HL-60/S4 treated with phorbol 12-myristate 13-acetate at 8.2 ng/mL for 4 days and 3 days (cell line): ENCODE data around the gene STRN.
"Not testable (repeated sequence)": the region's sequence is repeated elsewhere in the genome, so short reads cannot be mapped to it uniquely, and the experiment has no call there.

Source experiments
- in situ Hi-C: fragments of 300-500 bp; cut with MboI; formaldehyde crosslinking; loops from 2 replicates; pipeline ENCODE4 v1.15.0; 2022; ENCODE audit warnings: low sequenced_read_pairs

Gene STRN

DNA sequence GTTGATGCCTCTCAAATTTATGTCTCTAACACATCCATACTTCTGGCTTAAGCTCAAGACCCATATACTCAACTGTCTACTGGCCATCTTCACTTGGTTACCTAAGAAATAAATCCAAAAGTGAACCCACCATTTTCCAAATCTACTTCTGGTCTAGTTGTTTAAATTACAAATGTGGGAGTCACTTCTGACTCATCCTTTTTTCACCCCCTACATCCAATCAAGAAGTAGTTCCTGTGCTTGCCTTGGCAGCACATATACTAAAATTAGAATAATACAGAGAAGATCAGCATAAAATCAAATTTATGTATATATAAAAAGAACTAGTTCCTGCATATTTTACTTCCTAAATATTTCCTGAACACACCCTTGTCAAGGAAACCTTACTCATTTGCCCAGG lies 53.6 kb downstream of the STRN start:
- in situ Hi-C loops: no loop called here

DNA sequence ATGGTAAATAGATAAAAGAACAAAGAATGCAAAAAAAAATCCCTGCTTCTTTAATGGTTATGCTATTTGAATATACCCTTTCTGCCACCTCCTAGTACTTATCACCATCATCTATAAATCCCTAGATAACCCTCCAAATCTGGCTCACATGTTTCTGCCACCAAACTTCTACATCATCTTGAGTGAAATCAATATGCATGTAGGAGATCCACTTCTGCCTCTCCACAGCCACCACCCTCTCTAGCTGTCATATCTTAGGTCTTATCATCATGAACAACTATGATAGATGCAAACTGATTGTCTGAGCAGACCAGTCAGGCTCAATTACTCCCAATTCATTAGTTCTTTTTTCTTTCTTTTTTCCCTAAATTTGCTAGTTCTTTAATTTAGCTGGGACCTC lies 55.3 kb downstream of the STRN start:
- in situ Hi-C loops: no loop called here

DNA sequence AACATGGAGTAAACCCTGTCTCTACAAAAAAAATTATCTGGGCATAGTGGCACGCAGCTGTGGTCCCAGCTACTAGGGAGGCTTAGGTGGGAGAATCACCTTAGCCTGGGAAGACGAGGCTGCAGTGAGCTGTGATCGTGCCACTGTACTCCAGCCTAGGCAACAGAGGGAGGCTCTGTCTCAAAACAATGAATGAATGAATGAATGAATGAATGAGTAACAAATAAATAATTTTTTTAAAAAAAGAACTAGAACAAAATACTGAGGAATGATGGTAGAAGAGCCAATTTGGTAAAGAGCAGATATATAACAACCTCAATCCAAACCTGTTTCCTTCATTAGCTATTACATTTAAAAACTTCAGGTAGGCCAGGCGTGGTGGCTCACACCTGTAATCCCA lies 60.1 kb downstream of the STRN start:
- in situ Hi-C loops: no loop called here

DNA sequence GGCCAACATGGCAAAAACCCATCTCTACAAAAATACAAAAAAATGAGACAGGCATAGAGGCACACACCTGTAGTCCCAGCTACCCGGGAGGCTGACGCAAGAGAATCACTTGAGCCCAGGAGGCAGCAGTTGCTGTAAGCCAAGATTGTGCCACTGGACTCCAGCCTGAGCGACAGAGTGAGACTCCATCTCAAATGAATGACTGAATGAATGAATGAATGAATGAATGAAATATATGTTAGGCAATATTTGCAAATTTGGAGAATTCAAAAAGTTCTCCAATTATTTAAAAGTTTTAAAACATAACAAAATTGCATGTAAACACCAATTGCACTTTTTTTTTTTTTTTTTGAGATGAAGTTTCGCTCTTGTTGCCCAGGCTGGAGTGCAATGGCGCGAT lies 61.7 kb downstream of the STRN start:
- in situ Hi-C loops: no loop called here

DNA sequence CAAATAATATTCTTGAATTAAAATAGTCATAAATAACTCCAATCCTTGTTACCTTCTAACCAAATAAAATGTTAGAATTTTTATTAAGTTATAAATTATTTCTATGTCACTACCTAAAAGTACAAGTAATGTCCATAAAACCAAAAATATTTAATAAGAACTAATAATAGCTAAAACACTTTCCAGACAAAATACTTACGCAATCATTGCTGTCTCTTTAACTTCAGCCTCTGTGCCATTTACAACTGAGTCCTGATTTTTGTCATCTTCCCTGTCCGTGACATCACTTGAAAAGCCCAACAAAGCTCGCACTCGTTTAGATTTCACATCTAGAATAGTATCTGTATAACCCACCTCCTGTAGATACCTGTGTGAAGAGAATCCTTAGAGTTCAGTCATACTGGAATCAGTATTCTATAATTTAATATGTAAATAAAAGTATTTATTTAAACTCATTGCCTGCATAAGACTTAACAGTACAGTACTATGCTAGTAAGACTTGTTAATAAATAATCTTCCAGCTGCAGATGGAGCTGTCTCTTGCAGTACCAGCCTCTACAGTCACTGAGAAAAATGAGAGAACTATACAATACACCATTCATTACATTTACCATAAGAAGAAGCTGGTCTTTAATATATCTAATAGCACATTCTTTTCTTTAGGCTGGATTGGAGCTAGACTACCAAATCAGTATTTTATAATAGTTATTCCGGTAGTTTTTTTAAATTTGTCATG lies 63.8 kb downstream of the STRN start:
- in situ Hi-C loops: no loop called here

DNA sequence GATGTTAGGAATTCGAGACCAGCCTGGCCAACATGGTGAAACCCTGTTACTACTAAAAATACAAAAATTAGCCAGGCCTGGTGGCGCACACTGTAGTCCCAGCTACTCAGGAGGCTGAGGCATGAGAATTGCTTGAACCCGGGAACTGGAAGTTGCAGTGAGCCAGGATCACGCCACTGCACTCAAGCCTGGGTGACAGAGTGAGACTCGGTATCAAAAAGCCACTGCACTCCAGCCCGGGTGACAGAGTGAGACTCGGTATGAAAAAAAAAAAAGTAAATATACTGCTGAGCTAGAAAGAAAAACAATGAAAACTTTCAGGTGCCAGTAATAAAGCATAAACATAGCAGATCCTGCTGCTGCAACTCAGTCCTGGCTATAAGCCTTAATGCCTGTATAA lies 73.5 kb downstream of the STRN start:
- in situ Hi-C loops: no loop called here

DNA sequence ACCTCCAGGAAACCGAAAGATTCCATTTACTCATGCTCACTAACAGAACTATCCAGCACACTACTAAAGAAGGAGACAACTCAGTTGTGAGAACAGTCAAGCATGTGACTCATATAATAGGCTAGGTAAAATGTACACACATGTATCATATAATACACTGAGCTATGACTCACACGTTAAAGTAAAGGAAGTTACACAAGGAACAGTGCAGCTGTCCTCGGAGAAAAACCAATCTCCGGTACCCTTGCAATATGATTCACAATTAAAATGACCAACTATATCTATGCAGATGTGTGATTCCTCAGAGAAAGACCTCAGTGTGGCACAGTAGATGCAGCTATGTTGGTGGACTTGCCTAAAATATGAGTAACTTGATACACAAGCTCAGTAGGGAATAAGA lies 76.5 kb downstream of the STRN start:
- in situ Hi-C loops: no loop called here

DNA sequence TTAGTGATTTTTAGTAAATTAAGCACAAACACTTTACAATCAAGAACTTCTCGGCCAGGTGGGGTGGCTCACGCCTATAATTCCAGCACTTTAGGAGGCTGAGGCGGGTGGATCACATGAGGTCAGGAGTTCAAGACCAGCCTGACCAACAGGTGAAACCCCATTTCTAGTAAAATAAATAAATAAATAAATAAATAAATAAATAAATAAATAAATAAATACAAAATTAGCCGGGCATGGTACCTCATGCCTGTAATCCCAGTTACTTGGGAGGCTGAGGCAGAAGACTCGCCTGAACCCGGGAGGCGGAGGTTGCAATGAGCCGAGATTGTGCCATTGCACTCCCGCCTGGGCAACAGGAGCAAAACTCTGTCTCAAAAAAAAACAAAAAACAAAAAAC lies 79.2 kb downstream of the STRN start:
- in situ Hi-C loops: not testable (repeated sequence)

DNA sequence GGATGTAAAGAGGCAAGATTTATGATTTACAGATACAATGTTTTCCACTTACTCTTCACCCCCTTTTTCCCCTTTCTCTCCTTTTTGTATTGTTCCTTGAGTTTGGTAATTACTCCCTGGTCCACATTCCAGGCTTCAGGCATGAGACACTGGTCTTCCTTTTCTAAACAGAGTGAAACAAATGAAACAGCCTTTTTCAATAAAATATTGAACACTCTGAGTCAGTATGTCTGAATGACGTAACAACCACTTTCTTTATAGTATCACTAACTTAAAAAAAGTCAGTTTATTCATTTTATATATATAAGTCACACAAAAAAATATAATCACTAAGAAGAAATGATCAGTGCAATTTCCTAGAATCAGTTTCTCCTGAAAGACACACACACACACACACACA lies 79.7 kb downstream of the STRN start:
- in situ Hi-C loops: no loop called here

DNA sequence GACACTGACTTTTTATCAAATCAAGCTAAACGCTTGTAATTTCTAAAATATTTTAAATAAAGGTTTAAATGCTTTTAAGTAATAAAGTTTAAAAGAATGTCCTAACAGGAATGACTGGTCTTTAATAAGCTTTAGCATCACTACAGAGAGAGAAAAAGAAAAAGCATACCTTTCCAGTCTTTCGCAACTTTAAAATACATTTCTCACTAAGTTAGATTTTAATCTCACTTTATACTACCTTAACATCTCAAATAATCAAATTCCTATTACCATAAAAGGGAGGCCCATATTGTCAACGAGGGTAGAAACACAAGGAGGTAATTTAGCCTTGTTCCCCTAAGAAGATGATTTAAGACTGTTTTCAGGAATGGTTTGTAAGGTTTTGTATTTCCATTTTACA lies 80.7 kb downstream of the STRN start:
- in situ Hi-C loops: no loop called here

DNA sequence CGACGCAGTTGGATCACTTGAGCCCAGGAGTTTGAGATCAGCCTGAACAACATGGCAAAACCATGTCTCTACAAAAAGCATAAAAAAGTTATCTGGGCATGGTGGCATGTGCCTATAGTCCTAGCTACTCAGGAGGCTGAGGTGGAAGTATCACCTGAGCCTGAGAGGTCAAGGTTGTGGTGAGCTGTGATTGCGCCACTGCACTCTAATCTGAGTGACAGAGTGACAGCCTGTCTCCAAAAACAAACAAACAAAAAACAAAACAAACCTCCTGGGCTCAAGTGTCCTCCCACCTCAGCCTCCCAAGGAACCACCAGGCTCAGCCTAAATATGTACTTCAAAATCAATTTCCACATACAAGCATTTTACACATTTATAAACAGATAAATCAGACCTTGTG lies 83.8 kb downstream of the STRN start:
- in situ Hi-C loops: no loop called here

DNA sequence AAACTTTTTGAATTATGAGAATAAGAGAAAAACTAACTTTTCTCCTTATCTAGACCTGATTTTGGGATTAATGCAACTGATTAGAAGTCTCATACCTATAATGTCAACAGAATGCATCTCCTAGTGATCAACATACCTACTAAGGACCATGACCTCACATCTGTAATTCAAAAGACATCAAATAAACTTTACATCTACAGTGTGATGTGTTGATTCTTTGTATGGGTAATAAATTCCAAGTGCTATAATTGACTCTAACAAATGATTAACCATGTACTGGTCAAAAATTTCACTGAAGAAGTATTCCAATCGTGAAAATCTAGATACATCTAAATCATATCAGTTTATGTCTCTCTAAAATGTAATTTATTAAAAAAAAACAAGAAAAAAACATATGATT lies 84.5 kb downstream of the STRN start:
- in situ Hi-C loops: no loop called here

DNA sequence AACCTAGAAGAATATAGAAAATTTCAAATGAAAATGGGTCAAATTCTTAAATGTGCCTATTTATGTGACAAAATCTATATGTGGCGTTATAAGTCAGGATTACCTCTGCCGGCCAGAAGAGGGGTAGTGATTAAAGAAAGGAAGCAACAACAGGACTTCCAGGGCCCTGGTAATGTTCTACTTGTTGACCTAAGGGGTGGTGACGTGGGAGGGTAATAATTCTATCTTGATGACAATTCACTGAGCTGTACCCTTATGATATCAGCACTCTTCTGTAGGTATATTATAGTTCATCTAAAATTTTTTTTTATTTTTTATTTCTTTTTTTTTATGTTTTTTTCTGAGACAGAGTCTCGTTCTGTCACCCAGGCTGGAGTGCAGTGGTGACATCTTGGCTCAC lies 87.9 kb downstream of the STRN start:
- in situ Hi-C loops: no loop called here

DNA sequence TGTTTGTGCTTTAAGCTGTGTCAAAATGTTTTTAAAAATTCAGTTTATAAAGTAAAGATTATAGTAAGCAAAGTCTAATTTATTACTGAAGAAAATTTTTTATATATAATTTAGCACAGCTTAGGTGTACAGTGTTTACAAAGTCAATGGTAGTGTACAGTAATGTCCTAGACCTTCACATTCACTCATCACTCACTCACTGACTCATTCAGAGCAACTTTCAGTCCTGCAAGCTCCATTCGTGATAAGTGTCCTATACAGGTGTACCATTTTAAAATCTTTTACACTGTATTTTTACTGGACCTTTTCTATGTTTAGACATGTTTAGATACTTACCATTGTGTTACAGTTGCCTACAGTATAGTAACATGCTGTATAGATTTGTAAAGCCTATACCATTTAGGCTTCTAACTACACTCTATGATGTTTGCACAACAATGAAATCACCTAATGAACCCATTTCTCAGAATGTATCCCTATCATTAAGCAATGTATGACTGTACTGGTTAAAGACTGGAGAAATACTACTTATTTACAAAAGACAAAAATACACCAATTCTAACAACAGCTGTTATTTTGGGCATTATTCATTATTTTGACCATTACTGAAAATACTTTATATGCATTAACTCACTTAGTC lies 95.1 kb downstream of the STRN start:
- in situ Hi-C loops: no loop called here

DNA sequence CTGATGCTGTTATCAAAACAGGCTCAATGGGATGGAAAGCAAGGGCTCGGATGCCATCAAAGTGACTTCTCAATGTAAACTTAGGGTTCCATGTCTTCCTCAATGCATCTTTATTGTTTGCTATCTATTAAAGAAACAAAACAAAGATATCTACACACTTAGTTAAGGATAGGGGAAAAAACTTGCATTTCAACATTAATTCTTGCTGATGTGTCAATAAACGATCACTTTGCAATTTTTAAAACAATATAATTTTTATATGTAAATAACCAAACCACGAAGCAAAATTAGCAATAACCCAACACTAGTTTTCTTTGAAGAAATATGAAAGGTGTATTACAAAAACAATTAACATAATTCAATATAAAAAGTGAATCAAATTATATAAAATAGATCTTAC lies 96.7 kb downstream of the STRN start:
- in situ Hi-C loops: no loop called here

DNA sequence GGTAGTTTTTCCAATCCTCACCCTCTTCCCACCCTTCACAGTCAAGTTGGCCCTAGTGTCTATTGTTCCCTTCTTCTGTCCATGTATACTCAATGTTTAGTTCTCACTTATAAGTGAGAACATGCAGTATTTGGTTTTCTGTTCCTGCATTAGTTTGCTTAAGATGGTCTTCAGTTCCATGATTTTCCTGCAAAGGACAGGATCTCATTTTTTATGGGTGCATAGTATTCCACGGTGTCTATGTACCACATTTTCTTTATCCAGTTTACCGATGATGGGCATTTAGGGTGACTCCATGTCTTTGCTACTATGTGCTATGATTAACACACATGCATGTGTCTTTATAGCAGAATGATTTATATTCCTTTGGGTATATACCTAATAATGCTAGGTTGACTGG lies 104.4 kb downstream of the STRN start:
- in situ Hi-C loops: no loop called here

DNA sequence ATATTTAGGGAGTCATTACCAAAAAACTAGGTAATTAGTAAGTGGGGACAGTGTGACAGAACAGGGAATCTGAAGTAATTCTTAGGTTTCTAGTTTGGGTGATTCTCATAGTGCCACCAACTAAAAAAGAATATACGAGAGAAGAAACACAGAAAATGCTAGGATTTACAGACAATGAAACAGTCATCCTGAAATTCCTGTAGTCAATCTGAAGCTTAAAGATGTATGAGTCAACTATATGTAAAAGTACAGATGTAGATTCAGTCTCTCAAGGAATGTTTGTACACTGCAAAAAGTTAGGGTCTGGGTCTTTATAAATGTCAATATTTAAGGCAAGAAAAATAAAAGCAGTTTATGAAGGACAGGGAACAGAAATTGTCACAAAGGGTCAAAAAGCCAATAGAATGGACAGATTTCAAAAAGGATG lies 107.0 kb downstream of the STRN start:
- in situ Hi-C loops: no loop called here

DNA sequence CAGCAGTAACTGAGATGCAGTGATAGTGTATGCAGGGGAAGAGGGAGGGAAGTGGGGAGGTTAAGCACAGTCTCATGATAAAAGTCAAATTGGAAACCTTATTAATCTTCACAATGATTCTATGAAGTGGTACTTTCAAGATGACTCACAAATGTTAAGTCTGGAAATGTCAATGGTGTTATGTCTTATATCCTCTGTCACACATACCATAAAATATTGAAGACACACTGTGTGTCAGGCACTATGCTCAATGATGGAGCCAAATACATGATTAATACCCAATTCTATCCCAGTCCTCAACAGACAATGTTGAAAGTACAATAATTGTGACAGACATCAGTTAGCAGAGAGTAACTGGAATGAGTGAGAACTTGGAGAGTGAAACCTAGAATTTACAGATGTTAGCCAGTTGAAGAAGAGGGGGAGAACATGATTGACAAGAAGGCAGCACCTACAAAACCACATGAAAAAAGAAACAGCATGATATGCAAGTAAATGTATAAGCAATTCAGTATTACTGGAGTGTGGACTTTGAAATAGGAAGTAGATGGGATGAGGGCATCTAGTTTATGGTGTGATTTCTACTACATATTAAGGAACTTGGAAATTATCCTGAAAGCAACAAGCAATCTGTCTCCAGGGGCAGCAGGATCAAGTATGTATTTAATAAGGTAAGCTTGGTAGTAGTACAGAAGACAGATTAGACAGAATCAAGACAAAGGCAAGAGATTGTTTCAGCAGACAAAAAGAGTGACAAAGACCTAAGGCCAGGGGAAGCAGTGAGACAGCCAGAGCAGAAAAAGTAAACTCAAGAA lies 107.6 kb downstream of the STRN start:
- in situ Hi-C loops: no loop called here

DNA sequence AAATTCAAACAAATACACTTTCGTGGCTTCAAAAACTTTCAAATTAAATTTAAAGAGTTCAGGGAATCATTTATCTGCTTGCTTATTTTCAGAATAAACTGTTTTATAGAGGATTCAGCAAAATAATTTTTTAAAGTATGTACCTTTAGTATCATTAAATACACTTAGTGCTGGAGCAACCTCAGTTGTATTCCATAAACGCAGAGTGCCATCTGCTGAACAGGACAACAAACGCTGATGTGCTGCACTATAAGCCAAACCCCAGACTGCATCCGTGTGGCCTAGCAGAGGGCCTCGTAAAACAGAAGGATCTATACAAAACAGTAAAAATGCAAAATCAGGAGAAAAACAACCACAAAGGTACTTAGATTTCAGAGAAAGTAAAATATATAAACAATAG lies 108.6 kb downstream of the STRN start:
- in situ Hi-C loops: no loop called here

DNA sequence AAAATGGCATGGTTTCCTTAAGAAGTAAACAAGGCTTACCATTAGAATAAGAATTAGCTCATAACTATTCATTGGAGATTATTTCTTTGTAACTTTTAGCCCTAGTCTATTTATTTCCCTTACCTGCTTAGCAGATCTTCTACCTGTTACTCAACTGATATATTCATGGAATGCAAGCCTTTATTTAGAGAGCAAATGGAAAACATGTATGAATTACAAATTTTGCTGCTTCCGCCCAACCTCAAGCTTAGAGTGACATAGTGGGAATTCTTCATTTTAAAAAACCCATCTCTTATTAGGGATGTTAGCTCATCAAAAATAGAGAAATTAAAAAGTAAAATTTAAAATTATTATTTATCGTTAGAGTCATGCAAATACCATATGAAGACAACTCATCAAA lies 110.9 kb downstream of the STRN start:
- in situ Hi-C loops: no loop called here

DNA sequence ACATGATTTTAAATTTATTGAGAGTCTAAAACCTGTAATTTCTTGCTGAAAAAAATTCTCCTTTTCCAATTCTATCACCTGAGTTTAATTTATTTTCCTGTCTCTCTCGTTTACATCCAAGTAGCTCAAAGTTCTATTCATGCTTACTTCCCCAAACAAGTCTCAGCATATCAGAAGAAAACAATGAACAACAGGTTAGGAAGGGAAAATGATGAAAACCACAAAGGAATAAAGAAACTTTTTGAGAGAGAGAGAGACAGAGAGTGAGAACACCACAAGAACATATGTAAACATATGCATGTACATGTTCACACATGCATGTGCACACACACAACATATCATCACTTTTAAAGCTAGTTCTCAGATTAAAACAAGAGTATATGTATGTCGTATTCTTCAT lies 112.1 kb downstream of the STRN start:
- in situ Hi-C loops: no loop called here

DNA sequence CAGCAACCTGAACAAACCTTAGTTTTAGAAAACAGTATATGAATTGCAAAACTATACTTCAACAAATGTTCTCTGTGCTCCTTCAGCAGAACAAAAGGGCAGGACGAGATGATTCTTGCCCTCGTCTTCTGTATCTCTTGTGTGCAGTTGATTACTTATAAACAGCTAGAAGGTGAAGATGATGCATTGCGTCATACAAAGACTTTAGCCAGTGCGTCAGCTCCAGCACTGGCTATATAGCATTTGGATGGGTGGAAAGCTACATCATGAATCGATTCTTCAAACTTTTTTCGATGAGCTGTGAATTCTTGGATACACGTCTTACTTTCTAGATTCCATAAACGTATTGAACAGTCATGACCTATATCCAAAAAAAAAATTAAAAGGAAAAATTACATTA lies 117.1 kb downstream of the STRN start:
- in situ Hi-C loops: no loop called here
